Natural killer cell treated with Interleukin-12 subunit alpha and Interleukin-12 subunit beta and Interleukin-15 and Interleukin-18, amount 100 ng/mL, for 72 hours (primary cell): ENCODE results near the gene PA2G4. TPM values are rescaled to one million over a fixed set of nuclear protein-coding genes. Genes with fewer than 3 reads are reported as not detected.

Source experiments
- ATAC-seq, 2 donors: fragments of 150-1000 bp; cut with Tn5 transposase in 1 of 2; sonication (Bioruptor Pico), chemical (Tn5 transposase) in 1 of 2; 2 replicates each; pipeline ENCODE4 v1.10.0; 2021
- DNase-seq: peaks from one replicate; pipeline ENCODE4 v3.0.0; 2022; ENCODE audit warnings: low spot score
- H3K27ac Mint-ChIP-seq, 2 donors: 1 replicate in 1 of 2; 2 replicates in 1 of 2; pipeline ENCODE4 v1.8.0; 2022; ENCODE audit warnings: mixed read lengths in 2 of 2, mild to moderate bottlenecking in 1 of 2, moderate library complexity in 1 of 2
- H3K27me3 Mint-ChIP-seq, 2 donors: 1 replicate in 1 of 2; 2 replicates in 1 of 2; pipeline ENCODE4 v1.8.0; 2022; ENCODE audit warnings: mixed read lengths in 2 of 2
- H3K36me3 Mint-ChIP-seq: one replicate; pipeline ENCODE4 v1.8.0; 2022; ENCODE audit warnings: mixed read lengths
- H3K4me1 Mint-ChIP-seq, 2 donors: 1 replicate in 1 of 2; 2 replicates in 1 of 2; pipeline ENCODE4 v1.8.0; 2022; ENCODE audit warnings: low read depth in 2 of 2, mixed read lengths in 2 of 2, mild to moderate bottlenecking in 1 of 2
- H3K4me3 Mint-ChIP-seq: one replicate; pipeline ENCODE4 v1.8.0; 2022; ENCODE audit warnings: mixed read lengths
- H3K9me3 Mint-ChIP-seq: 2 replicates; pipeline ENCODE4 v1.8.0; 2022; ENCODE audit warnings: mixed read lengths
- total RNA-seq, 2 donors: library from RNA; stranded (reverse); gene quantifications; one replicate each; pipeline ENCODE4 v1.2.3, GENCODE V29; 2022

PA2G4 gene
- total RNA-seq, 2 donors from 2014 or later, result 233 to 318 TPM

DNA sequence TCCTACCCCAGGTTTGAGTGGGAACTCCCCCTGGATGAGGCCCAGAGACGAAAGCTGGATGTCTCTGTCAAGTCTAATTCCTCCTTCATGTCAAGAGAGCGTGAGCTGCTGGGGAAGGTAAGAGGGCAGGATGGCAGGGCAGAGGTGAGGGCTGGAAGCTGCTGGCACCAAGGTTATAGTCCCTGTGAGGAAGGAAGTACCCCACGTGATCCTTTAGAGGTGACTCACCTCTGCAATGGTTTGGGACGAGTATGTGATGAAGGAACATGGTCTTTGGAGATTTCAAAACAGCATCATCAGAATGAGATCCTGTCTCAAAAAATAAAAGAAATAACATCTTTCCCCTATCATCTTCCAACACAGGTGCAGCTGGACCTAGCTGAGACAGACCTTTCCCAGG, 38.9 kb downstream of the PA2G4 start:
- H3K4me1 Mint-ChIP-seq, result peaks cover 9% of the 10 kb centered on the region in 2 donors
- no peak overlapping the region for H3K4me3 Mint-ChIP-seq
- DNase-seq, result no peak

GRCh38 chr12:56143870-56144269, 39.5 kb downstream of the PA2G4 start:
- Mint-ChIP-seq H3K27ac (peak overlapping the region; percentile 48 to 82), H3K27me3 (no peaks in the 10 kb centered on the region)

More for the DNA sequence above, 38.9 kb downstream of the PA2G4 start:
- ATAC-seq, result no peak
- H3K27ac Mint-ChIP-seq, result peak overlapping the region; percentile 48 to 82
- no peaks in the 10 kb centered on the region for H3K27me3 Mint-ChIP-seq
- H3K9me3 Mint-ChIP-seq, result no peaks in the 10 kb centered on the region
- peaks cover 30% of the 10 kb centered on the region for H3K36me3 Mint-ChIP-seq

GRCh38 chr12:56145217-56145616, 40.9 kb downstream of the PA2G4 start:
- Mint-ChIP-seq H3K4me3 (no peak overlapping the region), H3K9me3 (no peaks in the 10 kb centered on the region), H3K4me1 (peaks cover 6 to 11% of the 10 kb centered on the region in 2 donors), H3K36me3 (peaks cover 17% of the 10 kb centered on the region), H3K27me3 (no peaks in the 10 kb centered on the region), H3K27ac (no peak overlapping the region)
- ATAC-seq (no peak), DNase-seq (no peak)

More at GRCh38 chr12:56143870-56144269, 39.5 kb downstream of the PA2G4 start:
- peaks cover 4 to 9% of the 10 kb centered on the region in 2 donors for H3K4me1 Mint-ChIP-seq
- no peak overlapping the region for H3K4me3 Mint-ChIP-seq
- H3K36me3 Mint-ChIP-seq, result peaks cover 23% of the 10 kb centered on the region
- H3K9me3 Mint-ChIP-seq, result no peaks in the 10 kb centered on the region
- ATAC-seq (no peak), DNase-seq (no peak)

GRCh38 chr12:56146492-56147460, 42.4 kb downstream of the PA2G4 start:
- no peak for DNase-seq
- no peaks in the 10 kb centered on the region for H3K9me3 Mint-ChIP-seq
- H3K27me3 Mint-ChIP-seq, result no peaks in the 10 kb centered on the region
- H3K36me3 Mint-ChIP-seq, result peaks cover 7% of the 10 kb centered on the region
- H3K4me3 Mint-ChIP-seq, result no peak overlapping the region
- H3K27ac Mint-ChIP-seq, result no peak overlapping the region
- no peak for ATAC-seq
- peaks cover 18 to 19% of the 10 kb centered on the region in 2 donors for H3K4me1 Mint-ChIP-seq

DNA sequence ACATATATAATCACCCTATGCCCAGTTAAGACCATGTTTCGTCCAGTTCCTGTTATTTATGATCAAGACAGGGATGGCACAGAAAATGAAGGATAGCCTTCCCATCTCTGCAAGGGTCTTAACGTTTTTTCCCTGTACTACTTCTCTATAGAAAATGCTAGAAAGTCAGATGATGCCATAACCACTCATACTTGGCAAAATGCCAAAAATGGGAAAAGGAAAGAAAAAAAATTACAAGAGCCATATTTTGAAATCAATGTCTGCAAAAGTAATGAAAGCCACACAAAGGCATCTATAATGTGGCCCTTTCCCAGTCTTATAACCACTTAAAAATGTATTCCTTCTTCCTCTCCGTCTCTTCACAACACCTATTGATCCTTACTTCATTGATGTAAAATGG, 46.2 kb downstream of the PA2G4 start:
- Mint-ChIP-seq H3K27me3 (no peaks in the 10 kb centered on the region), H3K27ac (peak overlapping the region; percentile 99), H3K9me3 (no peaks in the 10 kb centered on the region), H3K36me3 (no peaks in the 10 kb centered on the region), H3K4me1 (peaks cover 20 to 24% of the 10 kb centered on the region in 2 donors), H3K4me3 (peak overlapping the region; percentile 9)
- no peak for ATAC-seq
- DNase-seq, result no peak

GRCh38 chr12:56151672-56152131, 47.3 kb downstream of the PA2G4 start:
- Mint-ChIP-seq H3K4me1 (peaks cover 22 to 25% of the 10 kb centered on the region in 2 donors), H3K27me3 (no peaks in the 10 kb centered on the region), H3K36me3 (no peaks in the 10 kb centered on the region), H3K4me3 (peak overlapping the region; percentile 89), H3K27ac (peak overlapping the region; percentile 99), H3K9me3 (no peaks in the 10 kb centered on the region)
- ATAC-seq (peak; percentile 64 to 71), DNase-seq (no peak)

GRCh38 chr12:56152132-56152755, 47.9 kb downstream of the PA2G4 start, which contains the start of gene MYL6B:
Gene MYL6B (plus strand): TSS chr12:56152587. CDS start chr12:56153919, 1,332 bp downstream.
- no peaks in the 10 kb centered on the region for H3K27me3 Mint-ChIP-seq
- peaks cover 25 to 29% of the 10 kb centered on the region in 2 donors for H3K4me1 Mint-ChIP-seq
- peak; percentile 96 to 98 for ATAC-seq
- H3K4me3 Mint-ChIP-seq, result peak within 1 kb of the TSS; percentile 89
- H3K27ac Mint-ChIP-seq, result peak within 1 kb of the TSS; percentile 99
- no peaks in the 10 kb centered on the region for H3K36me3 Mint-ChIP-seq
- peak; percentile 94 for DNase-seq
- no peaks in the 10 kb centered on the region for H3K9me3 Mint-ChIP-seq

GRCh38 chr12:56152756-56153677, 48.7 kb downstream of the PA2G4 start:
- Mint-ChIP-seq H3K27ac (peak overlapping the region; percentile 99), H3K36me3 (peaks cover 2% of the 10 kb centered on the region), H3K27me3 (no peaks in the 10 kb centered on the region), H3K4me1 (peaks cover 29 to 31% of the 10 kb centered on the region in 2 donors), H3K4me3 (peak overlapping the region; percentile 89), H3K9me3 (no peaks in the 10 kb centered on the region)
- DNase-seq, result no peak
- no peak for ATAC-seq

DNA sequence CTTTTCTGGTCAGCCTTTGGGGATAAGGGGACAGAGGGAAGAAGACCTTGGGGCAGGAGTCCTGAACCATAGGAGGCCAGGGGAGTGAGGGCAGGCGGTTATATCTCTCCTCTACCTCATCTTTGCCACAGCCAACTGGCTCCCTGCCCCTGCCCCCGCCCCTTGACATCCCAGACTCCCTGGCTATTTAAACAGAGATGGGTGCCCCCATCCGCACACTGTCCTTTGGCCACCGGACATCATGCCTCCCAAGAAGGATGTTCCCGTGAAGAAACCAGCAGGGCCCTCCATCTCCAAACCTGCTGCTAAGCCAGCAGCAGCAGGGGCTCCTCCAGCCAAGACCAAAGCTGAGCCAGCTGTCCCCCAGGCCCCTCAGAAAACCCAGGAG, 49.3 kb downstream of the PA2G4 start:
- DNase-seq, result no peak
- ATAC-seq, result no peak
- Mint-ChIP-seq H3K4me1 (peaks cover 30 to 34% of the 10 kb centered on the region in 2 donors), H3K4me3 (peak overlapping the region; percentile 89), H3K36me3 (peaks cover 8% of the 10 kb centered on the region), H3K27me3 (no peaks in the 10 kb centered on the region), H3K9me3 (no peaks in the 10 kb centered on the region), H3K27ac (peak overlapping the region in 1 of 2 donors; percentile 99)

GRCh38 chr12:56154246-56154771, 50.0 kb downstream of the PA2G4 start:
- peaks cover 15% of the 10 kb centered on the region for H3K36me3 Mint-ChIP-seq
- DNase-seq, result no peak
- H3K4me3 Mint-ChIP-seq, result no peak overlapping the region
- H3K4me1 Mint-ChIP-seq, result peaks cover 36 to 40% of the 10 kb centered on the region in 2 donors
- H3K9me3 Mint-ChIP-seq, result no peaks in the 10 kb centered on the region
- H3K27me3 Mint-ChIP-seq, result no peaks in the 10 kb centered on the region
- H3K27ac Mint-ChIP-seq, result no peak overlapping the region
- no peak for ATAC-seq

DNA sequence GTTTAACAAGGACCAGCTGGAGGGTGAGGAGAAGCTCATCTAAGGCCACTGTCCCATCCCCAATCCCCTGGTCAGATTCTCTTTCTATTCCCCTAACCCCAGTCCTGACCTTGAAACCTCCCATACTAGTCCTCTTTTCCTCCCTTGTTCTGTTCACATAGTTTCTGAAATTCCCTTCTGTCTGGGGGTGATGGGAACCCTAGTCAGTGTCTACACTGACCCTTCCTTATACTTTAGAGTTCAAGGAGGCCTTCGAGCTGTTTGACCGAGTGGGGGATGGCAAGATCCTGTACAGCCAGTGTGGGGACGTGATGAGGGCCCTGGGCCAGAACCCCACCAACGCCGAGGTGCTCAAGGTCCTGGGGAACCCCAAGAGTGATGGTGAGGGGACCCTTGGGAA, 50.5 kb downstream of the PA2G4 start:
- Mint-ChIP-seq H3K36me3 (peaks cover 20% of the 10 kb centered on the region), H3K4me3 (peak overlapping the region; percentile 11), H3K27ac (peak overlapping the region in 1 of 2 donors; percentile 76), H3K4me1 (peaks cover 41 to 45% of the 10 kb centered on the region in 2 donors), H3K27me3 (no peaks in the 10 kb centered on the region), H3K9me3 (no peaks in the 10 kb centered on the region)
- ATAC-seq (no peak), DNase-seq (no peak)

DNA sequence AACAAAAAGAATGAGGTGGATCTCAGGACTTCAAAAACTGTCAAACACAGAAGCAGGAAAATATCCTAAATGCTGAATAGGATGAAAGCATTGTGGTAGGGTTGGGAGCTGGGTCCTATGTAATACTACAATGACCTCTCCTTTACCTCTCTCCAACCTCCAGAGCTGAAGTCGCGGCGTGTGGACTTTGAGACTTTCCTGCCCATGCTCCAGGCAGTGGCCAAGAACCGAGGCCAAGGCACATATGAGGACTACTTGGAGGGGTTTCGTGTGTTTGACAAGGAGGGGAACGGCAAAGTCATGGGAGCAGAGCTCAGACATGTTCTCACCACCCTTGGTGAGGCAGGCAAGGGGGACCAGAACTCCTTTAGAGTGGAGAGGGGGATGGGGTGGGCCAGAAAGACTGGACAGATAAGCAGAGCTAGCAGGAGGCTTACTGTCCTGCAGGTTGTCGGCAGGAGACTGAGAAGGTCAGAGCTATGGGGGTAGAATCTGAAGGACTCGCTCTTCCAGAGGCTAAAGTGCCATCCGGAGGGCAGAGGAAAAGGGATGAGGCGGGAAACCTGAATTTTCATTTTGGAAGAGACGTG, 51.0 kb downstream of the PA2G4 start:
- no peaks in the 10 kb centered on the region for H3K9me3 Mint-ChIP-seq
- peak overlapping the region; percentile 11 for H3K4me3 Mint-ChIP-seq
- ATAC-seq (no peak), DNase-seq (no peak)
- H3K27me3 Mint-ChIP-seq, result no peaks in the 10 kb centered on the region
- peaks cover 25% of the 10 kb centered on the region for H3K36me3 Mint-ChIP-seq
- H3K4me1 Mint-ChIP-seq, result peaks cover 43 to 47% of the 10 kb centered on the region in 2 donors
- H3K27ac Mint-ChIP-seq, result peak overlapping the region in 1 of 2 donors; percentile 76
